Hepatocyte (in vitro differentiated cells): ENCODE data around the gene RANBP3L.

Experiments
- EZH2 ChIP-seq: fragments of 200-600 bp; sonication (generic); IDR thresholded peaks from 2 replicates; pipeline ENCODE4 v1.6.1; 2016; ENCODE audit warnings: antibody characterized with exemption, mild to moderate bottlenecking, borderline replicate concordance
- EZH2phosphoT487 ChIP-seq: fragments of 200-600 bp; sonication (generic); IDR thresholded peaks from one replicate; pipeline ENCODE4 v1.6.1; 2018; ENCODE audit warnings: antibody characterized with exemption, mild to moderate bottlenecking, low read depth, moderate library complexity; ENCODE audit not compliant: unreplicated experiment, severe bottlenecking
- TF ChIP-seq, protein P1 (sequence below): fragments of 200-600 bp; sonication (generic); IDR thresholded peaks from 2 replicates; pipeline ENCODE4 v1.5.1; 2016; ENCODE audit warnings: antibody characterized with exemption, mild to moderate bottlenecking; ENCODE audit not compliant: poor library complexity

DNA sequence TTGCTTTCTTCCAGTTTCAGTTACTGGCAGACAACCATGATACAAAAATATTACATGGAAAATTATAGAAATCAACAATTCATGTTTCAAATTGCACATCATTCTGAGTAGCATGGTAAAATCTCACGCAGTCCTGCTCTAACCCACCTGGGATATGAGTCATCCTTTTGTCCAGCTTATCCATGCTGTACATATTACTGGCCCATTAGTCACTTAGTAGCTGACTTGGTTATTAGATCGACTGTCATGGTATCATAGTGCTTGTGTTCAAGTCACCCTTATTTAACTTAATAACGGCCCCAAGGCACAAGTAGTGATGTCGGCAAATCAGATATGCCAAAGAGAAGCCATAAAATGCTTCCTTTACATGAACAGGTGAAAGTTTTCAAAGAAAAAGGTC lies 101.2 kb downstream of the RANBP3L start:
- no peak for TF ChIP-seq EZH2phosphoT487
- TF ChIP-seq, protein P1, sequence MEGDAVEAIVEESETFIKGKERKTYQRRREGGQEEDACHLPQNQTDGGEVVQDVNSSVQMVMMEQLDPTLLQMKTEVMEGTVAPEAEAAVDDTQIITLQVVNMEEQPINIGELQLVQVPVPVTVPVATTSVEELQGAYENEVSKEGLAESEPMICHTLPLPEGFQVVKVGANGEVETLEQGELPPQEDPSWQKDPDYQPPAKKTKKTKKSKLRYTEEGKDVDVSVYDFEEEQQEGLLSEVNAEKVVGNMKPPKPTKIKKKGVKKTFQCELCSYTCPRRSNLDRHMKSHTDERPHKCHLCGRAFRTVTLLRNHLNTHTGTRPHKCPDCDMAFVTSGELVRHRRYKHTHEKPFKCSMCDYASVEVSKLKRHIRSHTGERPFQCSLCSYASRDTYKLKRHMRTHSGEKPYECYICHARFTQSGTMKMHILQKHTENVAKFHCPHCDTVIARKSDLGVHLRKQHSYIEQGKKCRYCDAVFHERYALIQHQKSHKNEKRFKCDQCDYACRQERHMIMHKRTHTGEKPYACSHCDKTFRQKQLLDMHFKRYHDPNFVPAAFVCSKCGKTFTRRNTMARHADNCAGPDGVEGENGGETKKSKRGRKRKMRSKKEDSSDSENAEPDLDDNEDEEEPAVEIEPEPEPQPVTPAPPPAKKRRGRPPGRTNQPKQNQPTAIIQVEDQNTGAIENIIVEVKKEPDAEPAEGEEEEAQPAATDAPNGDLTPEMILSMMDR: no peak
- no peak for TF ChIP-seq EZH2
